HepG2 (cell line): Measurements from ENCODE around the gene CCDC57. TPM values are rescaled to one million over a fixed set of nuclear protein-coding genes. Genes with fewer than 3 reads are reported as not detected.

ENCODE experiments used
- DZIP1 ChIP-seq: sonication (generic); formaldehyde crosslinking; IDR thresholded peaks from 2 replicates; pipeline ENCODE4 v1.5.0; 2020; ENCODE audit warnings: mild to moderate bottlenecking, missing genetic modification reagents
- GPN1 ChIP-seq: sonication (generic); formaldehyde crosslinking; IDR thresholded peaks from 2 replicates; pipeline ENCODE4 v1.5.1; 2020; ENCODE audit warnings: missing genetic modification reagents, borderline replicate concordance
- IRF2 ChIP-seq: IDR thresholded peaks from 2 replicates; pipeline ENCODE4 v1.6.1; 2018; ENCODE audit warnings: missing genetic modification reagents, missing compliant biosample characterization
- MTA3 ChIP-seq: sonication (generic); formaldehyde crosslinking; IDR thresholded peaks from 2 replicates; pipeline ENCODE4 v1.4.0; 2020; ENCODE audit warnings: missing genetic modification reagents
- MTF1 ChIP-seq: sonication (generic); formaldehyde crosslinking; IDR thresholded peaks from 2 replicates; pipeline ENCODE4 v1.5.0; 2020; ENCODE audit warnings: missing genetic modification reagents
- PLRG1 ChIP-seq: fragments of 450-650 bp; conservative IDR thresholded peaks from 2 replicates; pipeline ENCODE4 v1.6.1; 2016
- PPARG ChIP-seq: conservative IDR thresholded peaks from 2 replicates; pipeline ENCODE4 v1.6.1; 2016; ENCODE audit warnings: missing biosample characterization, missing genetic modification reagents
- SSRP1 ChIP-seq: IDR thresholded peaks from 2 replicates; pipeline ENCODE4 v1.6.1; 2016; ENCODE audit warnings: control low read depth
- TCF7L2 ChIP-seq: IDR thresholded peaks from 2 replicates; pipeline ENCODE4 v1.6.1; 2011; ENCODE audit warnings: mild to moderate bottlenecking, low read depth, low read length, moderate library complexity
- TSC22D2 ChIP-seq: sonication (generic); formaldehyde crosslinking; IDR thresholded peaks from 2 replicates; pipeline ENCODE4 v1.5.1; 2020; ENCODE audit warnings: missing genetic modification reagents, mild to moderate bottlenecking, borderline replicate concordance
- ZBTB1 ChIP-seq: sonication (generic); formaldehyde crosslinking; IDR thresholded peaks from 2 replicates; pipeline ENCODE4 v1.4.0; 2020; ENCODE audit warnings: missing genetic modification reagents, borderline replicate concordance
- ZFP36L1 ChIP-seq: sonication (generic); formaldehyde crosslinking; IDR thresholded peaks from 2 replicates; pipeline ENCODE4 v1.8.0; 2022; ENCODE audit warnings: mild to moderate bottlenecking, missing genetic modification reagents, moderate library complexity
- ZNF232 ChIP-seq: sonication (generic); formaldehyde crosslinking; IDR thresholded peaks from 2 replicates; pipeline ENCODE4 v1.4.0; 2020; ENCODE audit warnings: missing genetic modification reagents, borderline replicate concordance
- ZNF24 ChIP-seq: fragments of 450-650 bp; IDR thresholded peaks from 2 replicates; pipeline ENCODE4 v1.6.1; 2017; ENCODE audit warnings: antibody characterized with exemption, mild to moderate bottlenecking
- ZNF251 ChIP-seq: sonication (generic); formaldehyde crosslinking; IDR thresholded peaks from 2 replicates; pipeline ENCODE4 v1.9.0; 2021; ENCODE audit warnings: mild to moderate bottlenecking, missing genetic modification reagents
- ZNF790 ChIP-seq: sonication (generic); formaldehyde crosslinking; IDR thresholded peaks from 2 replicates; pipeline ENCODE4 v1.8.0; 2022; ENCODE audit warnings: missing genetic modification reagents, mild to moderate bottlenecking, borderline replicate concordance
- ZXDC ChIP-seq: sonication (generic); formaldehyde crosslinking; IDR thresholded peaks from 2 replicates; pipeline ENCODE4 v1.5.0; 2020; ENCODE audit warnings: mild to moderate bottlenecking, missing genetic modification reagents
- polyA plus RNA-seq, 8 experiments: library from polyadenylated mRNA; depleted of rRNA in 3 of 8; stranded (reverse) in 7 of 8; unstranded in 1 of 8; fragments of >200 nt; fragmentation: Illumina TruSeq in 4 of 8; extraction: Trizol in 4 of 8; gene quantifications; 2 replicates each; pipeline versions ENCODE4 v1.2.1 to v1.2.3, GENCODE V29; 2011 to 2016; ENCODE audit warnings: low read depth in 4 of 8, missing spikeins in 1 of 8, mixed read lengths in 1 of 8; ENCODE audit not compliant: insufficient read depth in 1 of 8
- total RNA-seq, 5 experiments: library from RNA; depleted of rRNA; stranded (reverse); fragments of >200 nt; fragmentation: Illumina TruSeq; extraction: Trizol; gene quantifications; 2 replicates each; pipeline ENCODE4 v1.2.3, GENCODE V29; 2016; ENCODE audit warnings: low read depth in 1 of 5
- TF ChIP-seq, protein P1 (sequence below): sonication (generic); formaldehyde crosslinking; IDR thresholded peaks from 2 replicates; pipeline ENCODE4 v1.4.0; 2020; ENCODE audit warnings: mild to moderate bottlenecking, missing genetic modification reagents
- TF ChIP-seq, protein P2 (sequence below): sonication (generic); formaldehyde crosslinking; IDR thresholded peaks from 2 replicates; pipeline ENCODE4 v1.5.1; 2020; ENCODE audit warnings: mild to moderate bottlenecking, missing genetic modification reagents, moderate library complexity

Gene CCDC57
- total and polyA plus RNA-seq, 2 of the 13 experiments (the other 11 are each of a cell fraction or from before 2014, with no cell fraction given) = 59.3 to 59.9 TPM

DNA sequence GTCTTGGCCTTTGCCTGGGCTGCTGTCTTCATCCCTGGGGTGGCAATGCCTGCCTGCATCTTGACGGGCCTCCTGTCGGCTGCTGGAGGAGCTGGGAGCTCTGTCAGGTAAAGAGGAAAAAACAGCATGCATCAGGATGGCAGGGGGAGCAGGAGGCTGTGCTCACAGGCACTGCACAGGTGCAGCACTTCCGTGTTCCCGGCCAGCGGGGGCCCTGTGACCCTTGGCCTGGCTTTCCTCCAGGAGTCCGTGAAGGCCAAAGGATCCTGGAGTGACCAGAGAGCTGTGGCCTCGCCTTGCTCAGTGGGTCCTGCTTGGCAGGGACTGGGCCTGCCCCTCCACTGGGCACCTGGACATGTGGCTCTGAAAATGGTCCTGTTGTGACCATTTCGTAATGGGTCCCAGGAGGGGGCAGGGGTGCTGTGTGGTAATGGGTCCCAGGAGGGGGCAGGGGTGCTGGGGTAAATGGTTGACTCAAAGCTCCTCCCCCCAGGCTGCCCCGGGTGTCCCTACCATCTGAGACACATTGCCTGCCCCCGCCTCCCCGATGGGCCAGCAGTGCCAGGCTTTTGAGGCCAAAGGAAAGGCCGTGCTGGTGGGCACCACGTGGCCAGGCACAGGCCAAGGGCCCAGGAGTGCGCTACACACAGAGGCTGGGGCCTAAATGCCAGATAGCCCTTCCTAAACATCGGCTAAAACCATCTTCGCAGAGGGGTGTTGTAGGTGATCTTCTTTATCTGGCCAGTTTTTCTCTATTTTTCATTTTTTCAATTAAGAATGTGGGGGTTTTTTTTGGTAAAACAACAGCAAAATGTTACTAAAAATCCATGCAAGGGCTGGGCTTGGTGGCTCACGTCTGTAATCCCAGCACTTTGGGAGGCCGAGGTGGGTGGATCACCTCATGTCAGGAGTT lies 110.6 kb downstream of the CCDC57 start (continued):
- TF ChIP-seq MTA3 (CRISPR knock-in tag) = no peak
- no peak for TF ChIP-seq GPN1 (CRISPR knock-in tag)
- peak; percentile 37; the same call in 1 of the 2 replicates for TF ChIP-seq ZXDC
- TF ChIP-seq PLRG1 = no peak
- no peak; the same call in 1 of the 2 replicates for TF ChIP-seq ZNF790 (CRISPR knock-in tag)
- TF ChIP-seq ZFP36L1 (CRISPR knock-in tag) = peak; percentile 70; the same call in 1 of the 2 replicates
- no peak; the same call in none of the 2 replicates for TF ChIP-seq SSRP1 (CRISPR knock-in tag)
- peak; percentile 97 for TF ChIP-seq PPARG (CRISPR knock-in tag)
- TF ChIP-seq MTF1 = no peak
- no peak for TF ChIP-seq ZNF24
- TF ChIP-seq ZBTB1 (CRISPR knock-in tag) = no peak
- TF ChIP-seq DZIP1 (CRISPR knock-in tag) = no peak; the same call in 1 of the 2 replicates
- TF ChIP-seq ZNF251 (CRISPR knock-in tag) = peak; percentile 87; the same call in 1 of the 2 replicates
- TF ChIP-seq, protein P1, sequence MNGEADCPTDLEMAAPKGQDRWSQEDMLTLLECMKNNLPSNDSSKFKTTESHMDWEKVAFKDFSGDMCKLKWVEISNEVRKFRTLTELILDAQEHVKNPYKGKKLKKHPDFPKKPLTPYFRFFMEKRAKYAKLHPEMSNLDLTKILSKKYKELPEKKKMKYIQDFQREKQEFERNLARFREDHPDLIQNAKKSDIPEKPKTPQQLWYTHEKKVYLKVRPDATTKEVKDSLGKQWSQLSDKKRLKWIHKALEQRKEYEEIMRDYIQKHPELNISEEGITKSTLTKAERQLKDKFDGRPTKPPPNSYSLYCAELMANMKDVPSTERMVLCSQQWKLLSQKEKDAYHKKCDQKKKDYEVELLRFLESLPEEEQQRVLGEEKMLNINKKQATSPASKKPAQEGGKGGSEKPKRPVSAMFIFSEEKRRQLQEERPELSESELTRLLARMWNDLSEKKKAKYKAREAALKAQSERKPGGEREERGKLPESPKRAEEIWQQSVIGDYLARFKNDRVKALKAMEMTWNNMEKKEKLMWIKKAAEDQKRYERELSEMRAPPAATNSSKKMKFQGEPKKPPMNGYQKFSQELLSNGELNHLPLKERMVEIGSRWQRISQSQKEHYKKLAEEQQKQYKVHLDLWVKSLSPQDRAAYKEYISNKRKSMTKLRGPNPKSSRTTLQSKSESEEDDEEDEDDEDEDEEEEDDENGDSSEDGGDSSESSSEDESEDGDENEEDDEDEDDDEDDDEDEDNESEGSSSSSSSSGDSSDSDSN (CRISPR knock-in tag) = peak; percentile 76; the same call in 1 of the 2 replicates
- no peak for TF ChIP-seq TCF7L2
- TF ChIP-seq IRF2 (CRISPR knock-in tag) = peak; percentile 78
- no peak for TF ChIP-seq ZNF232
- TF ChIP-seq, protein P2, sequence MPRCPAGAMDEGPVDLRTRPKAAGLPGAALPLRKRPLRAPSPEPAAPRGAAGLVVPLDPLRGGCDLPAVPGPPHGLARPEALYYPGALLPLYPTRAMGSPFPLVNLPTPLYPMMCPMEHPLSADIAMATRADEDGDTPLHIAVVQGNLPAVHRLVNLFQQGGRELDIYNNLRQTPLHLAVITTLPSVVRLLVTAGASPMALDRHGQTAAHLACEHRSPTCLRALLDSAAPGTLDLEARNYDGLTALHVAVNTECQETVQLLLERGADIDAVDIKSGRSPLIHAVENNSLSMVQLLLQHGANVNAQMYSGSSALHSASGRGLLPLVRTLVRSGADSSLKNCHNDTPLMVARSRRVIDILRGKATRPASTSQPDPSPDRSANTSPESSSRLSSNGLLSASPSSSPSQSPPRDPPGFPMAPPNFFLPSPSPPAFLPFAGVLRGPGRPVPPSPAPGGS (CRISPR knock-in tag) = 0 out of 2 replicates have a peak, but pooled peaks have one; percentile 28
- peak; percentile 90; the same call in 1 of the 2 replicates for TF ChIP-seq TSC22D2
